HepG2 (cell line): ENCODE data around the gene BAIAP2L1. TPM values are rescaled to one million over a fixed set of nuclear protein-coding genes. Genes with fewer than 3 reads are reported as not detected.

Experiments
- ATF1 ChIP-seq: IDR thresholded peaks from 2 replicates; pipeline ENCODE4 v1.6.1; 2016; ENCODE audit warnings: mild to moderate bottlenecking, control low read depth
- CBFB ChIP-seq: sonication (generic); formaldehyde crosslinking; IDR thresholded peaks from 2 replicates; pipeline ENCODE4 v1.4.0; 2020; ENCODE audit warnings: missing genetic modification reagents
- CEBPG ChIP-seq: IDR thresholded peaks from 2 replicates; pipeline ENCODE4 v1.6.1; 2016
- DNMT3B ChIP-seq: conservative IDR thresholded peaks from 2 replicates; pipeline ENCODE4 v1.6.1; 2016; ENCODE audit warnings: missing biosample characterization, control low read depth
- KLF9 ChIP-seq: IDR thresholded peaks from 2 replicates; pipeline ENCODE4 v1.6.1; 2016; ENCODE audit warnings: low read depth
- MAFF ChIP-seq: IDR thresholded peaks from 2 replicates; pipeline ENCODE4 v1.6.1; 2011; ENCODE audit warnings: low read depth, low read length, improper control_type of control experiment
- NFE2L1 ChIP-seq: sonication (generic); formaldehyde crosslinking; IDR thresholded peaks from 2 replicates; pipeline ENCODE4 v1.4.0; 2020; ENCODE audit warnings: missing genetic modification reagents, mild to moderate bottlenecking, borderline replicate concordance
- SMAD1 ChIP-seq: sonication (generic); formaldehyde crosslinking; IDR thresholded peaks from 2 replicates; pipeline ENCODE4 v1.4.0; 2020; ENCODE audit warnings: missing genetic modification reagents, low read depth, mild to moderate bottlenecking, borderline replicate concordance
- SOX13 ChIP-seq, 3 experiments: fragments of 450-650 bp in 1 of 3; sonication (generic) in 1 of 3; formaldehyde crosslinking in 1 of 3; IDR thresholded peaks in 2 of 3; conservative IDR thresholded peaks in 1 of 3; 2 replicates each; pipeline versions ENCODE4 v1.5.0 to v1.6.1; 2016 to 2020; ENCODE audit warnings: antibody characterized with exemption in 1 of 3, mild to moderate bottlenecking in 1 of 3, missing compliant biosample characterization in 1 of 3, missing genetic modification reagents in 1 of 3, moderate library complexity in 1 of 3
- SRY ChIP-seq: sonication (generic); formaldehyde crosslinking; IDR thresholded peaks from 2 replicates; pipeline ENCODE4 v1.8.0; 2022; ENCODE audit warnings: mild to moderate bottlenecking, missing genetic modification reagents
- ZFP36 ChIP-seq: fragments of 150-350 bp; IDR thresholded peaks from 2 replicates; pipeline ENCODE4 v1.6.1; 2018; ENCODE audit warnings: borderline replicate concordance, low read length, low read depth; ENCODE audit not compliant: partially characterized antibody
- ZNF263 ChIP-seq: sonication (generic); formaldehyde crosslinking; IDR thresholded peaks from 2 replicates; pipeline ENCODE4 v1.4.0; 2020; ENCODE audit warnings: missing genetic modification reagents
- ZNF3 ChIP-seq: IDR thresholded peaks from 2 replicates; pipeline ENCODE4 v1.7.0; 2017; ENCODE audit warnings: inconsistent platforms
- polyA plus RNA-seq, 8 experiments: library from polyadenylated mRNA; depleted of rRNA in 3 of 8; stranded (reverse) in 7 of 8; unstranded in 1 of 8; fragments of >200 nt; fragmentation: Illumina TruSeq in 4 of 8; extraction: Trizol in 4 of 8; gene quantifications; 2 replicates each; pipeline versions ENCODE4 v1.2.1 to v1.2.3, GENCODE V29; 2011 to 2016; ENCODE audit warnings: low read depth in 4 of 8, missing spikeins in 1 of 8, mixed read lengths in 1 of 8; ENCODE audit not compliant: insufficient read depth in 1 of 8
- total RNA-seq, 5 experiments: library from RNA; depleted of rRNA; stranded (reverse); fragments of >200 nt; fragmentation: Illumina TruSeq; extraction: Trizol; gene quantifications; 2 replicates each; pipeline ENCODE4 v1.2.3, GENCODE V29; 2016; ENCODE audit warnings: low read depth in 1 of 5
- TF ChIP-seq, protein P1 (sequence below): sonication (generic); formaldehyde crosslinking; IDR thresholded peaks from 2 replicates; pipeline ENCODE4 v1.8.0; 2022; ENCODE audit warnings: missing genetic modification reagents, mild to moderate bottlenecking, borderline replicate concordance
- TF ChIP-seq, protein P2 (sequence below): sonication (generic); formaldehyde crosslinking; IDR thresholded peaks from 2 replicates; pipeline ENCODE4 v1.9.0; 2022; ENCODE audit warnings: low read depth, missing genetic modification reagents
- TF ChIP-seq, protein P3 (sequence below): sonication (generic); formaldehyde crosslinking; IDR thresholded peaks from 2 replicates; pipeline ENCODE4 v1.9.0; 2022; ENCODE audit warnings: missing genetic modification reagents, mild to moderate bottlenecking, borderline replicate concordance
- TF ChIP-seq, protein P4 (sequence below): IDR thresholded peaks from 2 replicates; pipeline ENCODE4 v1.6.1; 2012; ENCODE audit warnings: low read depth, low read length, improper control_type of control experiment

Gene BAIAP2L1
- total and polyA plus RNA-seq, 2 of the 13 experiments (the other 11 are each of a cell fraction or from before 2014, with no cell fraction given), result 13.0 to 21.5 TPM

DNA sequence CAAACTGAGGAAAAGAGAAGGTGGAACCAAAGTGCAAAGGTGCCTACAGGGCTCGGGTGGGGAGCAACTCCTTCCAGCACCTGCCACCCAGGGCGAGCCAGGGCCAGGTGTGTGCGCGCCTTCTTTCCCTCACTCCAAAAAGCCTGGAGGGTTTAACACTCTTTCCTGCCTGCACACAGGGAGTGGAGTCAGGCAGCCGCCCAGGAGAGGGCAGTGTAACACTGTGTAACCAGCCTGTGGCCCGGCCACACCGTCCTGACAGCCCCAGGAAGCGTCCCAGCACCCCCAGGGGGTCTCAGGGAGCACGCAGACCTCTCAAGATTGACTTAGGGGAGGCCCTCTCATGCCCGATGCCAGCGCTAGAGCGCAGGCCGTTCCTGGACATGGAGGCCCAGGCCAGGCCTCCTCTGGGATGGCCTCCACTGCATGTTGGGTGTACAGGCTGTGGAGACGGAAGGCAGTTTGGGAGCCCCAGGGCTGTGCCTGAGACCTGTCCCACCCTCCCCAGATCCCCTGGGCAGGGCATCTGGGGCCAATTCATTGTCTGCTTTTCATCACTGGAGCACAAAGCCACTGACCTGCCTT lies 106.0 kb downstream of the BAIAP2L1 start (continued):
- TF ChIP-seq SMAD1 (0 out of 2 replicates have a peak, but pooled peaks have one; percentile 46), SRY (CRISPR knock-in tag) (0 out of 2 replicates have a peak, but pooled peaks have one; percentile 32), ZNF263 (CRISPR knock-in tag) (0 out of 2 replicates have a peak, but pooled peaks have one; percentile 29), KLF9 (no peak), CEBPG (CRISPR knock-in tag) (no peak), ATF1 (CRISPR knock-in tag) (no peak), MAFF (no peak), CBFB (CRISPR knock-in tag) (no peak), ZFP36 (no peak), NFE2L1 (CRISPR knock-in tag) (no peak), DNMT3B (CRISPR knock-in tag) (no peak), ZNF3 (CRISPR knock-in tag) (no peak), SOX13 (IDR thresholded peaks at IDR 0.05) (no peak), SOX13 (CRISPR knock-in tag; conservative IDR thresholded peaks at IDR 0.05 in 1 of 2, IDR thresholded peaks at IDR 0.05 in 1 of 2) (no peak)
- TF ChIP-seq, protein P1, sequence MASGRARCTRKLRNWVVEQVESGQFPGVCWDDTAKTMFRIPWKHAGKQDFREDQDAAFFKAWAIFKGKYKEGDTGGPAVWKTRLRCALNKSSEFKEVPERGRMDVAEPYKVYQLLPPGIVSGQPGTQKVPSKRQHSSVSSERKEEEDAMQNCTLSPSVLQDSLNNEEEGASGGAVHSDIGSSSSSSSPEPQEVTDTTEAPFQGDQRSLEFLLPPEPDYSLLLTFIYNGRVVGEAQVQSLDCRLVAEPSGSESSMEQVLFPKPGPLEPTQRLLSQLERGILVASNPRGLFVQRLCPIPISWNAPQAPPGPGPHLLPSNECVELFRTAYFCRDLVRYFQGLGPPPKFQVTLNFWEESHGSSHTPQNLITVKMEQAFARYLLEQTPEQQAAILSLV, result 0 out of 2 replicates have a peak, but pooled peaks have one; percentile 51
- TF ChIP-seq, protein P2, sequence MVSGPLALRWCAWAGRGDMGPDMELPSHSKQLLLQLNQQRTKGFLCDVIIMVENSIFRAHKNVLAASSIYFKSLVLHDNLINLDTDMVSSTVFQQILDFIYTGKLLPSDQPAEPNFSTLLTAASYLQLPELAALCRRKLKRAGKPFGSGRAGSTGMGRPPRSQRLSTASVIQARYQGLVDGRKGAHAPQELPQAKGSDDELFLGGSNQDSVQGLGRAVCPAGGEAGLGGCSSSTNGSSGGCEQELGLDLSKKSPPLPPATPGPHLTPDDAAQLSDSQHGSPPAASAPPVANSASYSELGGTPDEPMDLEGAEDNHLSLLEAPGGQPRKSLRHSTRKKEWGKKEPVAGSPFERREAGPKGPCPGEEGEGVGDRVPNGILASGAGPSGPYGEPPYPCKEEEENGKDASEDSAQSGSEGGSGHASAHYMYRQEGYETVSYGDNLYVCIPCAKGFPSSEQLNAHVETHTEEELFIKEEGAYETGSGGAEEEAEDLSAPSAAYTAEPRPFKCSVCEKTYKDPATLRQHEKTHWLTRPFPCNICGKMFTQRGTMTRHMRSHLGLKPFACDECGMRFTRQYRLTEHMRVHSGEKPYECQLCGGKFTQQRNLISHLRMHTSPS (CRISPR knock-in tag), result no peak
- TF ChIP-seq, protein P3, sequence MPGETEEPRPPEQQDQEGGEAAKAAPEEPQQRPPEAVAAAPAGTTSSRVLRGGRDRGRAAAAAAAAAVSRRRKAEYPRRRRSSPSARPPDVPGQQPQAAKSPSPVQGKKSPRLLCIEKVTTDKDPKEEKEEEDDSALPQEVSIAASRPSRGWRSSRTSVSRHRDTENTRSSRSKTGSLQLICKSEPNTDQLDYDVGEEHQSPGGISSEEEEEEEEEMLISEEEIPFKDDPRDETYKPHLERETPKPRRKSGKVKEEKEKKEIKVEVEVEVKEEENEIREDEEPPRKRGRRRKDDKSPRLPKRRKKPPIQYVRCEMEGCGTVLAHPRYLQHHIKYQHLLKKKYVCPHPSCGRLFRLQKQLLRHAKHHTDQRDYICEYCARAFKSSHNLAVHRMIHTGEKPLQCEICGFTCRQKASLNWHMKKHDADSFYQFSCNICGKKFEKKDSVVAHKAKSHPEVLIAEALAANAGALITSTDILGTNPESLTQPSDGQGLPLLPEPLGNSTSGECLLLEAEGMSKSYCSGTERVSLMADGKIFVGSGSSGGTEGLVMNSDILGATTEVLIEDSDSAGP, result peak; percentile 42; the same call in 1 of the 2 replicates
- TF ChIP-seq, protein P4, sequence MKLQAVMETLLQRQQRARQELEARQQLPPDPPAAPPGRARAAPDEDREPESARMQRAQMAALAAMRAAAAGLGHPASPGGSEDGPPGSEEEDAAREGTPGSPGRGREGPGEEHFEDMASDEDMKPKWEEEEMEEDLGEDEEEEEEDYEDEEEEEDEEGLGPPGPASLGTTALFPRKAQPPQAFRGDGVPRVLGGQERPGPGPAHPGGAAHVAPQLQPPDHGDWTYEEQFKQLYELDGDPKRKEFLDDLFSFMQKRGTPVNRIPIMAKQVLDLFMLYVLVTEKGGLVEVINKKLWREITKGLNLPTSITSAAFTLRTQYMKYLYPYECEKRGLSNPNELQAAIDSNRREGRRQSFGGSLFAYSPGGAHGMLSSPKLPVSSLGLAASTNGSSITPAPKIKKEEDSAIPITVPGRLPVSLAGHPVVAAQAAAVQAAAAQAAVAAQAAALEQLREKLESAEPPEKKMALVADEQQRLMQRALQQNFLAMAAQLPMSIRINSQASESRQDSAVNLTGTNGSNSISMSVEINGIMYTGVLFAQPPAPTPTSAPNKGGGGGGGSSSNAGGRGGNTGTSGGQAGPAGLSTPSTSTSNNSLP, result no peak
